Choroid plexus epithelial cell (primary cell): Measurements from ENCODE around the gene FGF8.

Experiments used
- DNase-seq: peaks from one replicate; pipeline ENCODE4 v3.0.0-alpha.2; 2010; ENCODE audit warnings: low read depth
- H3K4me3 ChIP-seq: 2 replicates; pipeline ENCODE4 v1.5.1; 2011; ENCODE audit warnings: low read depth, mild to moderate bottlenecking, control low read depth, low read length, moderate library complexity
- CTCF ChIP-seq: conservative IDR thresholded peaks from 2 replicates; pipeline ENCODE4 v1.5.1; 2011; ENCODE audit warnings: low read depth, mild to moderate bottlenecking, control low read depth, inconsistent platforms, low read length, moderate library complexity

The FGF8 gene

GRCh38 chr10:101778151-101778780 is 2.4 kb upstream of the FGF8 start:
- no peak for DNase-seq
- no peak for TF ChIP-seq CTCF
- H3K4me3 ChIP-seq = no peak overlapping the region

GRCh38 chr10:101777619-101778145 is 1.8 kb upstream of the FGF8 start:
- no peak for TF ChIP-seq CTCF
- no peak for DNase-seq
- no peak overlapping the region for H3K4me3 ChIP-seq

DNA sequence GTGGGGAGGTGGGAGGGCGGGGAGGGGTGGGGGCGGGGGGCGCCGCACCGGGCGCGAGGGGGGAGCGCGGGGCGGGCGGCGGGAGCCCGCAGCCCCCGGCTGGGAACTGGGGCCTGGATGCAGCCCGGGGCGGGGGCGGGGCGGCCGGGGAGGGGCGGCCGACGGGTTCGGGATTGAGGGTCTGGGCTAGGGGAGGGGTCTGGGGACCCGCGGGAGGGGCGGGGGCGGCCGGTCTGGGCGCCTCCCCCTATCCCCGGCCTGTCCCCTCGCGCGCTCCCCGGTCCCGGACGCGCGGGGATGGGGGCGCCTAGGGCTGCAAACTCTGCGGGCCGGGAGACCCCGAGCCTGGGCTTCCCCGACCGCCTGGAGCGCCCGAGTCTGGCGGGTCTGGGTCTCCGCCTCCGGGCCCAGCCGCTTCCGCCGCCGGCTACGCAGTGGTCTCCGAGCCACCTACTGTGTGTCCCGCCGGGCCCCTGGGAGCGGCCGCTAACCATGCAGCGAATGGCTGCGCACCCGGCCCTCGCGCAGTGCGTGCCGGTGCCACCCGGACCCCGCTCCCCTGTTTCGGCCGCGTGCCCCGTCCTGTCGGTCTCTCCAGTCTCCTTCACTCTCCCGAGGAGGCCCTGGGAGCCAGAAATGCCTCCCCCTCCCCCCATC is 375 bp upstream of the FGF8 start:
- no peak for TF ChIP-seq CTCF
- DNase-seq = no peak
- H3K4me3 ChIP-seq = no peak overlapping the region

DNA sequence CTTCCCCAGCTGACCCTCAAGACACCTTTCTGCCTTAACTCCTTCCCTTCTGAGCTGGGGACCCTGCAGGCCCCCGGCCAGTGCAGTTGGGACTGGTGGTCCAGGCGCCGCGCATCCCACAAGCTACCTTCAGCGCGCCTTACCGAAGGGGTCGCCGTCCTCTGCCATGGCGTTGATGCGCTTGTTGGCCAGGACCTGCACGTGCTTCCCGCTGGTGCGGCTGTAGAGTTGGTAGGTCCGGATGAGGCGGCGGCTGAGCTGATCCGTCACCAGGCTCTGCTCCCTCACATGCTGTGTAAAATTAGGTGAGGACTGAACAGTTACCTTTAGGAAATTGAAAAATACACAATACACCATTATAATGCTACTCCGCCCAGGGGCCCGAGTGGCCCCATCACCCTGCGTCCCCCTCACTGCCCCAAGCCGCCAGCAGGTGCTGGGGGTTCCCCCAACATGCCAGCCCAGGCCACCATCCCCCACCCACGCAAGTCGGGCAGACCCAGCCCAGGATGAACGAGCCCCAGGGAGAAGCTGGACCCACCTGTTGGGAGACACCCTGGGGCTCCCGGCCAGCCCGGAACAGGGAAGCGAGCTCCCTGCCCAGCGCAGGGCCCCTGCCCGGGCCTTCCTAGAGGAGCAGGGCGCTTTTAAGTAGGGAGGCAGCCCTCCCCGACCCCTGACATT is 1.2 kb downstream of the FGF8 start:
- no peak for TF ChIP-seq CTCF
- DNase-seq = no peak
- H3K4me3 ChIP-seq = no peak overlapping the region

DNA sequence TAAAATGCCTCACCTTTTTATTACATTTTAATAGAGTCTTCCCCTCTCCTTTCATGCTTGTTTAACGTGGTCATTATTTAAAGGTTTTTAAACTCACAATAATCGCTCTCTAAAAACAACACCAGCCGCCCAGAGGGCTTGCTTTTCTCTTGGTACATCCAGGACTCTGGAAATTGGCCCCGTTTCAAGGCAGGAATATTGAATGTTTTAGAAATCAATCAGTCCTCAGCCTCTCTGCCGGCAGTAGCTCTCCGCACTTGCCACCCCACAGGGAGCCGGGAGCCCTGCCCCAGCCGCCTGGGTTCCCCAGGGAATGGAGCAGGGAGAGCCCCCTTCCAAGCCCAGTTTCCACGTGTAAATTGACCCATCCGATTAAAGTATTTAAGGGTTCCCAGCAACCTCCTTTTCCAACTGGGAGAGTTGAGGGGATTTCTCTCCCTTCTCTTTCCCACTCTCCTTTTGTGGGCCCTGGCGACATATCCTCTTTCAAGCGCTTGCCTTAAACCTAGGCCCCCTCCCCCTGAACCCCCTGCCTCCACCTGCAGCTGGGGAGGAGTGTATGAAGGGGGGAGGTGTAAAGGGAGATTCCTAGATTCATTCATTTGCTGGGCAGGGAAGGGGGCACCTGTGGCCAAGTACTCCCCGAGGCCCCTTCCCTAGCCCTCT is 1.9 kb downstream of the FGF8 start:
- no peak overlapping the region for H3K4me3 ChIP-seq
- TF ChIP-seq CTCF = no peak
- no peak for DNase-seq

DNA sequence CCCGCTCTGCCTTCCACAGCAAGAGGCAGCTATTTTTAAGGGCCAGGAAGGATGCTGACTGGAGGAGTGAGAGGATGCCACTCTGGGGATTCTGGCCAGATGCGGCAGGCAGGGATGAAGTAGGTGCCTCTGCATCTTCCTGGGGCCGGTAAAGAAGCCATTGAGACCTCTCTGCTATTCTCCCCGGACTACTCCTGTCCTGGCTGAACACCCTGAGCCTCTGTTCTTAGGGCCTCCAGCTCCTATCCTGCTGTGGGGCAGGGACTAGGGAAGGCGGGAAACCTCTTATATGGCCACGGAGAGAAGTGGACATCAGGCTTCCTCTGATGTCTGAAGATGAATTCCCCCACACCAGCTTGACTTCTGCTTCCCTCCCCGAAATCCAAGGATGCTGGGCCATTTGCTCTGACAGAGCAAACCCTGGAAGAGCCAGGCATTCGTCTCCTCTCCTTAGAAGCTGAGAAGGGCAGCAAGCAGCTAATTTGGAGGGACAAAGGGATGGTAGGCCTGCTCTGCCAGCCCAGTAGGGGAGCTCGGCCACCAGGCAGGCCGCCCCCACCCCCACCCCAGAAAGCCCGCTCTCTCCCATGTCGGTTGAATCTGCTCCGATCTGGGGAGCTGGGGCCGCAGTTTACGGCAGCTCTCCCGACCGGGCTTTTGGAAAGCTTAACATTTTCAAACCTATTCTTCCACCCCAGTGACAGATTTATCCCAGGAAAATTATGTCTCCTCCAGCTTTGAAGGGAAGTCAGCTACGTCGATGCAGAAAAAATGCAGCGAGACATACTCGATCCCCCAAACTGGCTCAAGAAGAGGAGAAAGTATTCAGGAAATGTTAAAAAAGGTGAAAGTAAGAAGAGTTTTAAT is 2.8 kb downstream of the FGF8 start:
- TF ChIP-seq CTCF = no peak
- no peak overlapping the region for H3K4me3 ChIP-seq
- DNase-seq = no peak
